Left ventricle myocardium inferior (tissue), 1 donor: ENCODE measurements around the gene CAMSAP2. TPM values are rescaled to one million over a fixed set of nuclear protein-coding genes. Genes with fewer than 3 reads are reported as not detected.

Experiments
- DNase-seq: peaks from one replicate; pipeline ENCODE4 v3.0.0-alpha.2; 2020
- H3K27ac ChIP-seq: fragments of 200-600 bp; replicated peaks from 2 replicates; pipeline ENCODE4 v1.8.0; 2021
- H3K27me3 ChIP-seq: fragments of 200-600 bp; 2 replicates; pipeline ENCODE4 v1.8.0; 2021; ENCODE audit warnings: low read depth
- H3K36me3 ChIP-seq: fragments of 200-600 bp; 2 replicates; pipeline ENCODE4 v1.8.0; 2021
- H3K4me1 ChIP-seq: fragments of 200-600 bp; 2 replicates; pipeline ENCODE4 v1.8.0; 2021
- H3K4me3 ChIP-seq: fragments of 200-600 bp; 2 replicates; pipeline ENCODE4 v1.8.0; 2021; ENCODE audit warnings: mild to moderate bottlenecking, moderate library complexity
- H3K9me3 ChIP-seq: fragments of 200-600 bp; replicated peaks from 2 replicates; pipeline ENCODE4 v1.8.0; 2021
- intact Hi-C: fragments of 100-400 bp; cut with micrococcal nuclease; formaldehyde crosslinking; loops from one replicate; pipeline ENCODE4 v1.11.0; 2022
- total RNA-seq: library from RNA; stranded (reverse); fragmentation: NEBNext Ultra II Directional; extraction: Animal tissue kit (Norgen Biotek cat#: 25700); gene quantifications from one replicate; pipeline ENCODE4 v1.2.1, GENCODE V29; 2021
- TF ChIP-seq, protein P1 (sequence below): fragments of 200-600 bp; IDR thresholded peaks from 2 replicates; pipeline ENCODE4 v1.8.0; 2021; ENCODE audit warnings: antibody characterized with exemption, mild to moderate bottlenecking, borderline replicate concordance
- donor health status: DM: no; HTN: yes; CAD: no; lungs with severe emphysema.

Gene CAMSAP2
- total RNA-seq, 1 donor from 2014 or later = 34.1 TPM

DNA sequence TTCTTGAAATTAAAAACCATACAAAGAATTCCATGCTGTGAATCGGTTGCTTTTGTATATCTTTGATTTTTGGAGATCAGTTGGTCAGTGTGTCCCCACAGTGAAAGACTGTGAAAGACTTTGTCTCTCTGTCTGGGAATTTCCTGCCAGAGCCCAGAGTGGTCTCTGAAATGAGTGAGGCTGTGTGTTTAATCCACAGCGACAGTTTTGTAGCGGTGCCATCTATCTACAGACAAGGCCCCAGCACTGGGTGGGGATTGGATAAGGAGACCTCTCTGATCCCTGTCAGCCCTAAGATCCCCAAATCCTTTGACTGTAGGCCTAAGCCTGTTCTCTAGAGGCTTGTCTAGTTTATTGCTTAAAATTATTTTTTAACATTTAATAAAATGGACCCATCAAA lies 144.4 kb downstream of the CAMSAP2 start:
- no peak overlapping the region for H3K27ac ChIP-seq
- TF ChIP-seq, protein P1, sequence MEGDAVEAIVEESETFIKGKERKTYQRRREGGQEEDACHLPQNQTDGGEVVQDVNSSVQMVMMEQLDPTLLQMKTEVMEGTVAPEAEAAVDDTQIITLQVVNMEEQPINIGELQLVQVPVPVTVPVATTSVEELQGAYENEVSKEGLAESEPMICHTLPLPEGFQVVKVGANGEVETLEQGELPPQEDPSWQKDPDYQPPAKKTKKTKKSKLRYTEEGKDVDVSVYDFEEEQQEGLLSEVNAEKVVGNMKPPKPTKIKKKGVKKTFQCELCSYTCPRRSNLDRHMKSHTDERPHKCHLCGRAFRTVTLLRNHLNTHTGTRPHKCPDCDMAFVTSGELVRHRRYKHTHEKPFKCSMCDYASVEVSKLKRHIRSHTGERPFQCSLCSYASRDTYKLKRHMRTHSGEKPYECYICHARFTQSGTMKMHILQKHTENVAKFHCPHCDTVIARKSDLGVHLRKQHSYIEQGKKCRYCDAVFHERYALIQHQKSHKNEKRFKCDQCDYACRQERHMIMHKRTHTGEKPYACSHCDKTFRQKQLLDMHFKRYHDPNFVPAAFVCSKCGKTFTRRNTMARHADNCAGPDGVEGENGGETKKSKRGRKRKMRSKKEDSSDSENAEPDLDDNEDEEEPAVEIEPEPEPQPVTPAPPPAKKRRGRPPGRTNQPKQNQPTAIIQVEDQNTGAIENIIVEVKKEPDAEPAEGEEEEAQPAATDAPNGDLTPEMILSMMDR = no peak
- peaks cover 70% of the 10 kb centered on the region for H3K27me3 ChIP-seq
- DNase-seq = no peak
- H3K4me3 ChIP-seq = no peak overlapping the region
- no peaks in the 10 kb centered on the region for H3K36me3 ChIP-seq
- intact Hi-C loops = no loop called here
- H3K9me3 ChIP-seq = no peaks in the 10 kb centered on the region
- no peaks in the 10 kb centered on the region for H3K4me1 ChIP-seq

DNA sequence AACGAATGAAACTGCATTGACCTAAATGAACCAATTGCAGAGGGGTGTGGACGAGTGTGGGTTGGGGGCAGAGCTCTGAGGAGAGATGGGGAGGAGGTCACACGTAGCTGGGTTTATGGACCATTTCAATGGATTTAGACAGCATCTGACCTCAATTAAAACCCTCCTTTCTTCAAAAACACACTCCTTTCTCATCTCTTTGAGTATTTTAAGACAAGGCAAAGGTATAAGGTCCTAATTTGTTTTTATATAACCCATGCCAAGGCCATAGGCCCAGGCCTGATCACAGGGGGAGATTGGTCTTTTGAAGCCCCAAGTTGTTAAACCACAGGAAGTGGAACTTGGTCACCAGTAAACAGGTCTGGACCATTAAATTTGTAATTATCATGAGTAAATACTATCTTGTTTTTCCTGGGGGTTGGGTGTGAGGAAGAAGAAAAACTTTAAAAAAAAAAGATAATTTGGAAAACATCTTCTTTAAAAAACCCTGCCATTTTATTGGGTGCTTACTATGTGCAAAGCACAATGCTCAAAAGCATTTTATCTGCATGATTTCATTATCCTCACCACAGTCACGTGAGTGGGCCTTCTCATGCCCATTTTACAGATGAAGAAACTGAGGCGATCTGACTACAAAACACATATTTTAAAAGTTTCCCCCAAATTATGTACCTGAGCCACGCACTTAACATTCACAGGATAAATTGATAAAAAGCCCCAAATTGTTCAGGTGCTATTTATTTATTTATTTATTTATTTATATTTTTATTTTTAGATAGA lies 147.1 kb downstream of the CAMSAP2 start:
- no peaks in the 10 kb centered on the region for H3K9me3 ChIP-seq
- TF ChIP-seq, protein P1 = no peak
- H3K27me3 ChIP-seq = peaks cover 68% of the 10 kb centered on the region
- peaks cover 2% of the 10 kb centered on the region for H3K4me1 ChIP-seq
- intact Hi-C loops = no loop called here
- H3K4me3 ChIP-seq = no peak overlapping the region
- no peak for DNase-seq
- H3K36me3 ChIP-seq = no peaks in the 10 kb centered on the region
- no peak overlapping the region for H3K27ac ChIP-seq

DNA sequence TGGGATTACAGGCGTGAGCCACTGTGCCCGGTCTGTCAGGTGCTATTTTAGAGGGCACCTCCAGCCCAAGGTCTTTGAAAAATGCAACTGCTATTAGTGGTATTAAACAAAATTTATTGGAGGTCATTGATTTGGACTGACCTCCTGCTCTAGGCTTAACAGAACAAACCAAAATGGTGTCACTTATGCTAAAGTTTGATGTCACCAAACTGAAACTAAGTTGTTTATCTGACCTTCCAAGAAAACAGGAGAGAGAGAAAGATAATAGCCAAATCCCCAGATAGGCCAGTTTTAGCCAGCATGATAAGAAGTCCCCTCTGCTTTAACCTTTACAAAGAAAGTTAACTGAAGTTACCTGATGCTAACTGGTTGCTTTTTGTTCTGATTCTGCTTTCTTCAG lies 147.9 kb downstream of the CAMSAP2 start:
- H3K36me3 ChIP-seq = no peaks in the 10 kb centered on the region
- no peak for DNase-seq
- H3K27me3 ChIP-seq = peaks cover 68% of the 10 kb centered on the region
- no peak overlapping the region for H3K27ac ChIP-seq
- no peaks in the 10 kb centered on the region for H3K9me3 ChIP-seq
- TF ChIP-seq, protein P1 = no peak
- intact Hi-C loops = no loop called here
- H3K4me3 ChIP-seq = no peak overlapping the region
- H3K4me1 ChIP-seq = peaks cover 10% of the 10 kb centered on the region

DNA sequence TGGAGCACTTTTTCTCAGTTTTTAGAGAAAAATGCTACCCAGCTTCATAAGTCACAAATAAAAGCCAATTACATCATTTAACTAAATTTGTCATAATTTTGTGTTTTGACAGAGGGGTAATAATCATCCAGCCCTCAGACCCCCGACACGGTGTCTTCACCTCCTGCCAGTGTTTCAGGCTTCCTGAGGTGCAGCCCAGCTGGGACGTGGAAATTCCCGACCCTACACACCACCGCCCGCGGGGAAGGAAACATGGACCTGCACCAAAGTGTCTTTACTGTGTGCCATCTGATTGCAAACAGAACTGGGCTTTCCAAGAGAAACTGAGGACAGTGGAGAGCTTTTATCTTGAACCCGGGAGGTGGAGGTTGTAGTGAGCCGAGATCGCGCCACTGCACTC lies 148.3 kb downstream of the CAMSAP2 start:
- Histone ChIP-seq H3K27me3 (peaks cover 70% of the 10 kb centered on the region), H3K4me3 (no peak overlapping the region), H3K36me3 (no peaks in the 10 kb centered on the region), H3K4me1 (peaks cover 14% of the 10 kb centered on the region), H3K27ac (no peak overlapping the region), H3K9me3 (no peaks in the 10 kb centered on the region)
- no peak for DNase-seq
- TF ChIP-seq, protein P1 = no peak
- intact Hi-C loops = no loop called here

DNA sequence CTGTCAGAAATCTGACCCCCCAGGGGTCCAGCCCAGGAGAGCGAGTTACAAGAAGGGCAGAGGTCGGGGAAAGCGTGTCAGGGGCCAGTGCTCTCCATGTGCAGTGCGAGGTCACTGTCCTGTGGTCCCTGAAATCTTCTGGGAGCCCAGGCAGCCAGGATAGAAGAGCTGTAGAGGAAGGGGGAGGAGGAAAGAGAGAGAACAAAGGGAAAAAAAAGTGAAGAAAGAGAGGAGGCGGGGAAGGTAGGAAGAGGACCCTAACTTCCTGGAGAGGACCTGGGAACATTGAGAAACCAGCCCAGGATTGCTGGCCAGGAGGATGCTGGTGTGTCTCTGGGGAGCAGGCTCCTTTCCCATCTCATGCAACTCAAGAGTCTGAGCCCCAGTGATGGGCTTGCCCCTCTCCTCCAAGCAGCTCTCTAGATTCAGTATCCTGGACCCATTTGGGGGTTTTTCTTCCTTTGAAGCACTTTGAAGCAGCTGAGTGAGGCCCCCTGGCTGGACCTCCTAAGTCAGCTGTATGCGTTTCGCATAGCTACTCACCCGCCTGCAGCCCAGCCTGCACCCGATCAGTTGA lies 149.2 kb downstream of the CAMSAP2 start:
- peaks cover 78% of the 10 kb centered on the region for H3K27me3 ChIP-seq
- no peak overlapping the region for H3K4me3 ChIP-seq
- H3K27ac ChIP-seq = no peak overlapping the region
- DNase-seq = no peak
- TF ChIP-seq, protein P1 = no peak
- no peaks in the 10 kb centered on the region for H3K36me3 ChIP-seq
- intact Hi-C loops = no loop called here
- H3K9me3 ChIP-seq = no peaks in the 10 kb centered on the region
- H3K4me1 ChIP-seq = peaks cover 16% of the 10 kb centered on the region
